COLO829 (cell line): Measurements from ENCODE around the gene CCDC102A.
"Not testable (repeated sequence)": the region's sequence is repeated elsewhere in the genome, so short reads cannot be mapped to it uniquely, and the experiment has no call there.

ENCODE experiments used
- DNase-seq: peaks from one replicate; pipeline ENCODE4 v3.0.0; 2012; ENCODE audit warnings: low spot score

CCDC102A gene

GRCh38 chr16:57565461-57565860 is 29.1 kb upstream of the CCDC102A start:
- no peak for DNase-seq

GRCh38 chr16:57564571-57565270 is 28.4 kb upstream of the CCDC102A start:
- peak; percentile 19 for DNase-seq

- DNase-seq = no peak
Measured at GRCh38 chr16:57563761-57564160, 27.4 kb upstream of the CCDC102A start.

- DNase-seq = no peak
Measured at GRCh38 chr16:57563487-57563750, 27.0 kb upstream of the CCDC102A start.

GRCh38 chr16:57562669-57563486 is 26.5 kb upstream of the CCDC102A start:
- DNase-seq = no peak

GRCh38 chr16:57562066-57562465 is 25.7 kb upstream of the CCDC102A start:
- DNase-seq = no peak

GRCh38 chr16:57559072-57559790 is 22.9 kb upstream of the CCDC102A start:
- DNase-seq = no peak

- no peak for DNase-seq
Measured at GRCh38 chr16:57556941-57557541, 20.7 kb upstream of the CCDC102A start.

GRCh38 chr16:57555831-57556230 is 19.5 kb upstream of the CCDC102A start:
- no peak for DNase-seq

- no peak for DNase-seq
Measured at GRCh38 chr16:57551057-57551456, 14.7 kb upstream of the CCDC102A start.

GRCh38 chr16:57549730-57550129 is 13.4 kb upstream of the CCDC102A start:
- DNase-seq = no peak

- DNase-seq = no peak
Measured at GRCh38 chr16:57548408-57548807, 12.0 kb upstream of the CCDC102A start.

- not testable (repeated sequence) for DNase-seq
Measured at GRCh38 chr16:57547524-57547923, 11.2 kb upstream of the CCDC102A start.

- no peak for DNase-seq
Measured at GRCh38 chr16:57544124-57544653, 7.8 kb upstream of the CCDC102A start.

- no peak for DNase-seq
Measured at GRCh38 chr16:57541754-57542435, 5.5 kb upstream of the CCDC102A start.

- no peak for DNase-seq
Measured at GRCh38 chr16:57540906-57541753, 4.8 kb upstream of the CCDC102A start.

- no peak for DNase-seq
Measured at GRCh38 chr16:57540387-57540786, 4.0 kb upstream of the CCDC102A start.

- DNase-seq = no peak
Measured at GRCh38 chr16:57539072-57539796, 2.9 kb upstream of the CCDC102A start.

GRCh38 chr16:57538235-57538721 is 1.9 kb upstream of the CCDC102A start:
- no peak for DNase-seq
